GM12892 (cell line): ENCODE measurements around the gene TEX101.
"Not testable (repeated sequence)": the region's sequence is repeated elsewhere in the genome, so short reads cannot be mapped to it uniquely, and the experiment has no call there.

Source experiments
- POLR2A ChIP-seq: IDR thresholded peaks from 2 replicates; pipeline ENCODE4 v1.6.1; 2011; ENCODE audit warnings: low read depth, low read length, control low read depth
- TAF1 ChIP-seq: IDR thresholded peaks from 2 replicates; pipeline ENCODE4 v1.6.1; 2011; ENCODE audit warnings: low read depth, mild to moderate bottlenecking, control low read depth, low read length, borderline replicate concordance

GRCh38 chr19:43390903-43391551, 23.7 kb upstream of the TEX101 start:
- TF ChIP-seq TAF1, POLR2A: not testable (repeated sequence)
